PC-3 (cell line): Measurements from ENCODE around the gene ODAD2. TPM values are rescaled to one million over a fixed set of nuclear protein-coding genes. Genes with fewer than 3 reads are reported as not detected.

Source experiments
- ATAC-seq: fragments of 200-7000 bp; cut with Tn5 transposase; 2 replicates; pipeline ENCODE4 v1.9.1; 2020; ENCODE audit warnings: mild to moderate bottlenecking, moderate library complexity
- BruUV-seq: library from RNA; stranded (reverse); fragments of 400-500 nt; replicated peaks from 2 replicates; lab custom pipeline; 2021; lab: Mats Ljungman, UMichigan
- CTCF ChIA-PET: fragments of 300-600 bp; sonication (Branson Sonifier 250); formaldehyde crosslinking; loops from one replicate; lab custom pipeline; 2022; ENCODE audit warnings: antibody characterized with exemption; lab: Charles Lee
- POLR2A ChIA-PET: fragments of 300-600 bp; sonication (Branson Sonifier 250); formaldehyde crosslinking; loops from one replicate; lab custom pipeline; 2022; ENCODE audit warnings: antibody characterized with exemption; ENCODE audit not compliant: unreplicated experiment; lab: Charles Lee
- DNase-seq: peaks from one replicate; pipeline ENCODE4 v3.0.0-alpha.2; 2015
- H2AFZ ChIP-seq: fragments of 300-600 bp; sonication (generic); 2 replicates; pipeline ENCODE4 v1.6.0; 2016; ENCODE audit warnings: antibody characterized with exemption, low read length
- H3F3A ChIP-seq: fragments of 300-600 bp; sonication (generic); one replicate; pipeline ENCODE4 v1.6.0; 2017; ENCODE audit warnings: antibody characterized with exemption, low read length, control low read depth, mild to moderate bottlenecking; ENCODE audit not compliant: unreplicated experiment
- H3K27ac ChIP-seq: fragments of 300-600 bp; sonication (generic); 2 replicates; pipeline ENCODE4 v1.5.1; 2016; ENCODE audit warnings: mild to moderate bottlenecking, low read length
- H3K27me3 ChIP-seq: fragments of 300-600 bp; sonication (generic); 2 replicates; pipeline ENCODE4 v1.6.1; 2016; ENCODE audit warnings: low read length, mixed read lengths
- H3K36me3 ChIP-seq: fragments of 300-600 bp; sonication (generic); 2 replicates; pipeline ENCODE4 v1.6.1; 2016; ENCODE audit warnings: low read depth, mixed run types, low read length, mixed read lengths
- H3K4me1 ChIP-seq: fragments of 300-600 bp; sonication (generic); 2 replicates; pipeline ENCODE4 v1.5.1; 2016; ENCODE audit warnings: low read length; ENCODE audit not compliant: insufficient read depth
- H3K4me2 ChIP-seq: fragments of 300-600 bp; sonication (generic); 2 replicates; pipeline ENCODE4 v1.6.0; 2016; ENCODE audit warnings: low read length
- H3K4me3 ChIP-seq: fragments of 300-600 bp; sonication (generic); 2 replicates; pipeline ENCODE4 v1.5.1; 2016; ENCODE audit warnings: mild to moderate bottlenecking, low read length, mixed read lengths
- H3K79me2 ChIP-seq: fragments of 300-600 bp; sonication (generic); 2 replicates; pipeline ENCODE4 v1.6.1; 2017; ENCODE audit warnings: low read length, mixed read lengths
- H3K9ac ChIP-seq: fragments of 300-600 bp; sonication (generic); 2 replicates; pipeline ENCODE4 v1.6.0; 2016; ENCODE audit warnings: mild to moderate bottlenecking, low read length
- H3K9me2 ChIP-seq: fragments of 300-600 bp; sonication (generic); replicated peaks from 2 replicates; pipeline ENCODE4 v1.6.1; 2016; ENCODE audit warnings: mixed run types, low read length, mixed read lengths
- H3K9me3 ChIP-seq: fragments of 300-600 bp; sonication (generic); 2 replicates; pipeline ENCODE4 v1.6.1; 2016; ENCODE audit warnings: low read length, mixed read lengths
- H4K20me1 ChIP-seq: fragments of 300-600 bp; sonication (generic); 2 replicates; pipeline ENCODE4 v1.6.1; 2016; ENCODE audit warnings: low read length, mixed read lengths
- EZH2 ChIP-seq: fragments of 300-600 bp; sonication (generic); IDR thresholded peaks from one replicate; pipeline ENCODE4 v1.6.1; 2017; ENCODE audit warnings: antibody characterized with exemption, mild to moderate bottlenecking, low read length; ENCODE audit not compliant: unreplicated experiment
- EZH2phosphoT487 ChIP-seq: fragments of 300-600 bp; sonication (generic); IDR thresholded peaks from 2 replicates; pipeline ENCODE4 v1.6.1; 2018; ENCODE audit warnings: mild to moderate bottlenecking, antibody characterized with exemption, low read length, borderline replicate concordance
- intact Hi-C: fragments of 100-400 bp; cut with micrococcal nuclease; formaldehyde crosslinking; loops from 2 replicates; pipeline ENCODE4 v1.9.0; 2023
- total RNA-seq: library from RNA; depleted of rRNA; stranded (reverse); fragments of >200 nt; gene quantifications from 2 replicates; pipeline ENCODE4 v1.2.3, GENCODE V29; 2014
- TF ChIP-seq, protein P1 (sequence below): fragments of 300-600 bp; sonication (generic); conservative IDR thresholded peaks from 2 replicates; pipeline ENCODE4 v1.5.1; 2017; ENCODE audit warnings: antibody characterized with exemption, low read depth, mild to moderate bottlenecking, low read length

ODAD2 gene
- total RNA-seq, 1 experiment from 2014 or later = 2.1 TPM

GRCh38 chr10:28020080-28020860 is 21.4 kb upstream of the ODAD2 start:
- TF ChIP-seq EZH2 (no peak), EZH2phosphoT487 (no peak)
- TF ChIP-seq, protein P1, sequence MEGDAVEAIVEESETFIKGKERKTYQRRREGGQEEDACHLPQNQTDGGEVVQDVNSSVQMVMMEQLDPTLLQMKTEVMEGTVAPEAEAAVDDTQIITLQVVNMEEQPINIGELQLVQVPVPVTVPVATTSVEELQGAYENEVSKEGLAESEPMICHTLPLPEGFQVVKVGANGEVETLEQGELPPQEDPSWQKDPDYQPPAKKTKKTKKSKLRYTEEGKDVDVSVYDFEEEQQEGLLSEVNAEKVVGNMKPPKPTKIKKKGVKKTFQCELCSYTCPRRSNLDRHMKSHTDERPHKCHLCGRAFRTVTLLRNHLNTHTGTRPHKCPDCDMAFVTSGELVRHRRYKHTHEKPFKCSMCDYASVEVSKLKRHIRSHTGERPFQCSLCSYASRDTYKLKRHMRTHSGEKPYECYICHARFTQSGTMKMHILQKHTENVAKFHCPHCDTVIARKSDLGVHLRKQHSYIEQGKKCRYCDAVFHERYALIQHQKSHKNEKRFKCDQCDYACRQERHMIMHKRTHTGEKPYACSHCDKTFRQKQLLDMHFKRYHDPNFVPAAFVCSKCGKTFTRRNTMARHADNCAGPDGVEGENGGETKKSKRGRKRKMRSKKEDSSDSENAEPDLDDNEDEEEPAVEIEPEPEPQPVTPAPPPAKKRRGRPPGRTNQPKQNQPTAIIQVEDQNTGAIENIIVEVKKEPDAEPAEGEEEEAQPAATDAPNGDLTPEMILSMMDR = no peak
- no peak overlapping the region for H3K4me2 ChIP-seq
- no peaks in the 10 kb centered on the region for H3K36me3 ChIP-seq
- intact Hi-C loops = no loop called here
- no peaks in the 10 kb centered on the region for H3K9me3 ChIP-seq
- no peaks in the 10 kb centered on the region for H3F3A ChIP-seq
- ChIA-PET CTCF (no interaction called here), POLR2A (no interaction called here)
- H3K4me1 ChIP-seq = no peaks in the 10 kb centered on the region
- H2AFZ ChIP-seq = no peak overlapping the region
- H3K79me2 ChIP-seq = no peaks in the 10 kb centered on the region
- H3K9ac ChIP-seq = no peak overlapping the region
- H3K27ac ChIP-seq = no peak overlapping the region
- no peaks in the 10 kb centered on the region for H3K9me2 ChIP-seq
- H4K20me1 ChIP-seq = no peaks in the 10 kb centered on the region
- DNase-seq (no peak), ATAC-seq (no peak)
- H3K27me3 ChIP-seq = no peaks in the 10 kb centered on the region
- BruUV-seq = no TSS peak
- H3K4me3 ChIP-seq = no peak overlapping the region

- H3F3A ChIP-seq = no peaks in the 10 kb centered on the region
- no peak for DNase-seq
- no peaks in the 10 kb centered on the region for H3K79me2 ChIP-seq
- intact Hi-C loops = no loop called here
- H2AFZ ChIP-seq = no peak overlapping the region
- H3K36me3 ChIP-seq = no peaks in the 10 kb centered on the region
- no peak overlapping the region for H3K27ac ChIP-seq
- no peak for TF ChIP-seq EZH2
- no peak for TF ChIP-seq EZH2phosphoT487
- TF ChIP-seq, protein P1 = no peak
- ChIA-PET POLR2A (no interaction called here), CTCF (no interaction called here)
- H3K9me3 ChIP-seq = no peaks in the 10 kb centered on the region
- no peaks in the 10 kb centered on the region for H4K20me1 ChIP-seq
- H3K4me3 ChIP-seq = no peak overlapping the region
- H3K9ac ChIP-seq = no peak overlapping the region
- ATAC-seq = no peak
- no peaks in the 10 kb centered on the region for H3K27me3 ChIP-seq
- H3K4me1 ChIP-seq = no peaks in the 10 kb centered on the region
- no peaks in the 10 kb centered on the region for H3K9me2 ChIP-seq
- no peak overlapping the region for H3K4me2 ChIP-seq
- no TSS peak for BruUV-seq
Measured at GRCh38 chr10:28014651-28015050, 15.8 kb upstream of the ODAD2 start.

- no peak for DNase-seq
- H3K4me3 ChIP-seq = no peak overlapping the region
- POLR2A ChIA-PET = interaction anchor here (0.7 kb wide), 1 partner anchor 106 kb away, joined by 3 read pairs; no protein-coding TSS in a partner anchor
- intact Hi-C loops = no loop called here
- TF ChIP-seq EZH2 (no peak), EZH2phosphoT487 (no peak)
- TF ChIP-seq, protein P1 = no peak
- H3K27ac ChIP-seq = no peak overlapping the region
- no peaks in the 10 kb centered on the region for H3F3A ChIP-seq
- no peaks in the 10 kb centered on the region for H3K9me2 ChIP-seq
- no peak overlapping the region for H2AFZ ChIP-seq
- no peak overlapping the region for H3K9ac ChIP-seq
- no peaks in the 10 kb centered on the region for H3K27me3 ChIP-seq
- no peak for ATAC-seq
- H3K4me1 ChIP-seq = no peaks in the 10 kb centered on the region
- BruUV-seq = no TSS peak
- no peaks in the 10 kb centered on the region for H4K20me1 ChIP-seq
- H3K36me3 ChIP-seq = no peaks in the 10 kb centered on the region
- H3K9me3 ChIP-seq = no peaks in the 10 kb centered on the region
- H3K79me2 ChIP-seq = no peaks in the 10 kb centered on the region
- H3K4me2 ChIP-seq = no peak overlapping the region
- CTCF ChIA-PET = no interaction called here
Measured at GRCh38 chr10:28012990-28013515, 14.2 kb upstream of the ODAD2 start.
